AG09319 (cell line): ENCODE results near the gene ICE2.

Experiments used
- DNase-seq: peaks from one replicate; pipeline ENCODE4 v3.0.0-alpha.2; 2010; ENCODE audit warnings: low read depth; ENCODE audit errors: extremely low read depth
- CTCF ChIP-seq: IDR thresholded peaks from 2 replicates; pipeline ENCODE4 v1.5.1; 2011; ENCODE audit warnings: low read depth, mild to moderate bottlenecking, inconsistent platforms, low read length, moderate library complexity

Gene ICE2

GRCh38 chr15:60423537-60423936 lies 55.4 kb downstream of the ICE2 start:
- DNase-seq = peak; percentile 74
- TF ChIP-seq CTCF = no peak

- TF ChIP-seq CTCF = no peak
- DNase-seq = no peak
Observed at GRCh38 chr15:60421544-60421943, 57.4 kb downstream of the ICE2 start.

- no peak for TF ChIP-seq CTCF
- DNase-seq = no peak
Observed at GRCh38 chr15:60420203-60420716, 58.7 kb downstream of the ICE2 start.

- TF ChIP-seq CTCF = no peak
- no peak for DNase-seq
Observed at GRCh38 chr15:60419753-60420152, 59.2 kb downstream of the ICE2 start.

- no peak for DNase-seq
- TF ChIP-seq CTCF = no peak
Observed at GRCh38 chr15:60418096-60418495, 60.8 kb downstream of the ICE2 start.

GRCh38 chr15:60417112-60417511 lies 61.8 kb downstream of the ICE2 start:
- no peak for TF ChIP-seq CTCF
- no peak for DNase-seq

- no peak for TF ChIP-seq CTCF
- DNase-seq = no peak
Observed at GRCh38 chr15:60416484-60416883, 62.5 kb downstream of the ICE2 start.
